Activated CD4-positive, alpha-beta T cell treated with anti-CD3 and anti-CD28 coated beads, Interleukin-2, Interleukin-6, amounts not matched to agents 100 ng/mL and 50 ng/mL, durations not matched to agents 16 hours and 8 hours (primary cell): ENCODE data around the gene RNPEP.
"Not testable (repeated sequence)": the region's sequence is repeated elsewhere in the genome, so short reads cannot be mapped to it uniquely, and the experiment has no call there.

Experiments
- DNase-seq: peaks from one replicate; pipeline ENCODE4 v3.0.0-alpha.2; 2020

RNPEP gene

DNA sequence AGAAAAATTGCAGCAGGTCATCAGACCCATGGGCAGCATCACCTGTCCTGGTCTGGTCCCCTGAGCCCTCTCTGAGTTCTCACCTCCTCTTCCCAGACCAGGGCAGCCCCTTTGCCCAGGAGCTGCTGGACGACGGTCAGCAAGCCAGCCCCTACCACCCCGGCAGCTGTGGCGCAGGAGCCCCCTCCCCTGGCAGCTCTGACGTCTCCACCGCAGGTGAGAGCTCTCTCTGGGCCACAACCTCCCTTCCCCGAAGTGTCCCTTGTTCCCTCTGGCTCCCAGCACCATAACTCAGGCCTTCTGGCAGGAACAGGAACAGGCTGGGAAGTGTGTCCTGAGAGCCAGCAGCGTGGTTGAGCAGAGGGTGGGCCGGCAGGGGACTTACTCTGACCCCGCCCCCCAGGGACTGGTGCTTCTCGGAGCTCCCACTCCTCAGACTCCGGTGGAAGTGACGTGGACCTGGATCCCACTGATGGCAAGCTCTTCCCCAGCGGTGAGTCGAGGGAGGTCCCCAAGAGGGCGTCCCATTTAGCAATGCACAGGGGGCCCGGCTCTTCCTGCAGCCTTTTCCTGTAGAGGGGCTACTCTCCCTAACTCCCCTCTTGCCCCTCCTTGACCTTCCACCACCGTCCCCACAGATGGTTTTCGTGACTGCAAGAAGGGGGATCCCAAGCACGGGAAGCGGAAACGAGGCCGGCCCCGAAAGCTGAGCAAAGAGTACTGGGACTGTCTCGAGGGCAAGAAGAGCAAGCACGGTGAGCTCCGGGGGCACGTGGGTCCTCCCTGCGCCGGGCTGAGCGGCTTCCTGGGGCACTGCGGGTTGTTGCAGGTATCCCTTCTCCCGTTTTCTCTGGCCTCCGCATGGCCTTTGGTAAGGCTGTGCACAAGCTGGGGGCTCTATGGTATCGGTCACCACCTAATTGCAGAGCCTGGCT is 30.4 kb downstream of the RNPEP start:
- DNase-seq = no peak

DNA sequence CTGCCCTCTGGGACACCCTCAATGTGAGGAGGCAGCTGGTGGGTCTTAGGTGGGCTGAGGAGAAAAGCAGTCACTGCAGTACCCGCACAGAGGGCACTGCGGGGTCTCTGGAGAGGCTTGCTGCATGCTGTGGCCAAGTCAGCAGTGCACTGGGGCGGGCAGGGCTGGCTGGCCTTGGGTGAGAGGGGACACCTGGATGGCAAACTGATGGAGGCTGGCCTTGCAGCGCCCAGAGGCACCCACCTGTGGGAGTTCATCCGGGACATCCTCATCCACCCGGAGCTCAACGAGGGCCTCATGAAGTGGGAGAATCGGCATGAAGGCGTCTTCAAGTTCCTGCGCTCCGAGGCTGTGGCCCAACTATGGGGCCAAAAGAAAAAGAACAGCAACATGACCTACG is 31.2 kb downstream of the RNPEP start:
- DNase-seq = no peak

DNA sequence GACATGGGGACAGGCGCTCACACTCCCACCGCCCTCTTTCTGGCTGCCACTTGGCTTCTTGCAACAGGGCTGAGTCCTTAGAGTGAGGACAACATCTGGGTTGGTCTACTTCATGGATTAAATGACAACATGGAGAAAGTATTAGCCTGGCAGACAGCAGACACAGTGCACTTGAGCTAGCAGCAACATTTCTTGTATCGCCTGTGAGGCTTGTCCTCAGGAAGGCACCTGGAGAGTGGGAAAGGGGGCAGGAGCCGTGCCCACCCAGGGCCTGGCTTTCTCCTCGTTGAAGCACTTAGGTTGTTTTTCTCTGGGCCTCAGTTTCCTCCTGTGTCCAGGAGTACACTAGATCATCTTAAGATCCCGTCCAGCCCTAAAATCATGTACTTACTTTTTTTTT is 31.6 kb downstream of the RNPEP start:
- DNase-seq = no peak

DNA sequence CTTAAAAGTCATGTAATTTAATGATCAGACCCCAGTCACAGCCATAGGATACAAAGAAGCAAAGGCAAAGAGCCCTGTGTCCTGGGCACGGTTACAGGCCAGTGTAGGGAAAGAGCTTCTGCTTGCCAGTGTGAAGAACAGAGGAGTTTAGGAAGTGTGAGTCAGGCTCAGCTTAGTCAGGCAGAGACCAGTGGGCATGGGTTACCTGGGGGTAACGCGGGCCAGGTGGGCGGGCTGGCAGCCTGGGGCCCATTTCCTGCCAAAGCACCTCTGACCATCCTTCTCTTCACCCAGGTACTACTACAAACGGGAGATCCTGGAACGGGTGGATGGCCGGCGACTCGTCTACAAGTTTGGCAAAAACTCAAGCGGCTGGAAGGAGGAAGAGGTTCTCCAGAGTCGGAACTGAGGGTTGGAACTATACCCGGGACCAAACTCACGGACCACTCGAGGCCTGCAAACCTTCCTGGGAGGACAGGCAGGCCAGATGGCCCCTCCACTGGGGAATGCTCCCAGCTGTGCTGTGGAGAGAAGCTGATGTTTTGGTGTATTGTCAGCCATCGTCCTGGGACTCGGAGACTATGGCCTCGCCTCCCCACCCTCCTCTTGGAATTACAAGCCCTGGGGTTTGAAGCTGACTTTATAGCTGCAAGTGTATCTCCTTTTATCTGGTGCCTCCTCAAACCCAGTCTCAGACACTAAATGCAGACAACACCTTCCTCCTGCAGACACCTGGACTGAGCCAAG is 32.6 kb downstream of the RNPEP start:
- DNase-seq = no peak

DNA sequence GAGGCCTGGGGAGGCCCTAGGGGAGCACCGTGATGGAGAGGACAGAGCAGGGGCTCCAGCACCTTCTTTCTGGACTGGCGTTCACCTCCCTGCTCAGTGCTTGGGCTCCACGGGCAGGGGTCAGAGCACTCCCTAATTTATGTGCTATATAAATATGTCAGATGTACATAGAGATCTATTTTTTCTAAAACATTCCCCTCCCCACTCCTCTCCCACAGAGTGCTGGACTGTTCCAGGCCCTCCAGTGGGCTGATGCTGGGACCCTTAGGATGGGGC is 33.2 kb downstream of the RNPEP start:
- DNase-seq = no peak

DNA sequence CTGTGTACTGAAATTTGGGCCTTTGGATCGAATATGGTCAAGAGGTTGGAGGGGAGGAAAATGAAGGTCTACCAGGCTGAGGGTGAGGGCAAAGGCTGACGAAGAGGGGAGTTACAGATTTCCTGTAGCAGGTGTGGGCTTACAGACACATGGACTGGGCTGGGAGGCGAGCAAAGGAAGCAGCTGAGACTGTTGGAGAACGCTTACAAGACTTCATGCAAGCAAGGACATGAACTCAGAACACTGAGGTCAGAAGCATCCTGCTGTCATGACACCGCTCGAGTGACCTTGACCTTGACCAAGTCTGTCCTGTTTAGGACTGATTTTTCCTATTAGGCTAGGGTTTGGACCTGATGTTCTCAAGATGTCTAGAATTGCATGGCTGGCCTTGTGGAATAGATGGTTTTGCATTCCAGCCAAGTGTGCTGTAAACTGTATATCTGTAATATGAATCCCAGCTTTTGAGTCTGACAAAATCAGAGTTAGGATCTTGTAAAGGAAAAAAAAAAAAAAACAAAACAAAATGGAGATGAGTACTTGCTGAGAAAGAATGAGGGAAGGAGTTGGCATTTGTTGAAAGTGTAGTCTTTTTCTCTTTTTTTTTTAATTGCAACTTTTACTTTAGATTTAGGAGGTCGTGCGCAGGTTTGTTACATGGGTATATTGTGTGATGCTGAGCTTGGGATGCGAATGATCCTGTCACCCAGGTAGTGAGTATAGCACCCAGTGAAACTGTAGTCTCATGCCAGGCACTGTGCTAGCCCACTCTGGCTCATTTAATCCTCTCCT is 33.8 kb downstream of the RNPEP start:
- no peak for DNase-seq

DNA sequence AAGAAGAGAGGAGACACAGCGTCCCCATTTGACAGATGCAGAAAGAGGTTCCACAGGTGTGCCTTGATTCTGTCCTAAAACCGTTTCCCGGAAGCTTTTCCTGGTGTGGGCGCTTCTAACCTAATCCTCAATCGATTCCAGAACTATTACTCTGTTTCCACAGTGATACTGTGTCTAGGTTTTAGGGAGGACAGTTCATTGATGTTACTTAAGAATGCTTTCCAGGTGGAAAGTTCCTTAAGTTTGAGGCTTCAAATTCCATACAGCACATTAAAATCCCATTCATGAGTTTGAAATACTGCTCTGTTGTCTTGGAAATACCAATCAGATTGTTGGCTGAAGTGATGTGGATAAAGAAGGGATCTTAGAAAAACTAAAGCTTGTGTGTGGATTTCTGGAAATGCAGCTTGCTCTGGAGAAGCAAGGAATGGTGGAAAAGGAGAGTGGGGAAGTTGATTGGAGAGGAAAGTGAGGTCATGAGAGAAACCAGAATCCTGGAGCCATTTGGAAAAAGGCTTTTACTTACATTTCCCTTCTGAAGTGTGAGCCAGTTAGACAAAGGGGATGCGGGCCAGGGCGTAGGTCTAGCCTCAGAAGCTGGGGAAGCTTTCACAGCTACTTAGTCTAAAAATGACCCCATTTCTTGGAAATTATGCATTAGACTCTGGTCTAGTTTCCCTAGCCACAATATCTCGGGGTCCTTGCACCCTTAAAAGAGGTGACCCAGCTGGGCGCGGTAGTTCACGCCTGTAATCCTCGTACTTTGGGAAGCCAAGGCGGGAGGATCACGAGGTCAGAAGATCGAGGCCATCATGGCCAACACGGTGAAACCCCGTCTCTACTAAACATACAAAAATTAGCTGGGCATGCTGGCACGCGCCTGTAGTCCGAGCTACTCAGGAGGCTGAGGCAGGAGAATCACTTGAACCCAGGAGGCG is 34.6 kb downstream of the RNPEP start:
- DNase-seq = no peak

DNA sequence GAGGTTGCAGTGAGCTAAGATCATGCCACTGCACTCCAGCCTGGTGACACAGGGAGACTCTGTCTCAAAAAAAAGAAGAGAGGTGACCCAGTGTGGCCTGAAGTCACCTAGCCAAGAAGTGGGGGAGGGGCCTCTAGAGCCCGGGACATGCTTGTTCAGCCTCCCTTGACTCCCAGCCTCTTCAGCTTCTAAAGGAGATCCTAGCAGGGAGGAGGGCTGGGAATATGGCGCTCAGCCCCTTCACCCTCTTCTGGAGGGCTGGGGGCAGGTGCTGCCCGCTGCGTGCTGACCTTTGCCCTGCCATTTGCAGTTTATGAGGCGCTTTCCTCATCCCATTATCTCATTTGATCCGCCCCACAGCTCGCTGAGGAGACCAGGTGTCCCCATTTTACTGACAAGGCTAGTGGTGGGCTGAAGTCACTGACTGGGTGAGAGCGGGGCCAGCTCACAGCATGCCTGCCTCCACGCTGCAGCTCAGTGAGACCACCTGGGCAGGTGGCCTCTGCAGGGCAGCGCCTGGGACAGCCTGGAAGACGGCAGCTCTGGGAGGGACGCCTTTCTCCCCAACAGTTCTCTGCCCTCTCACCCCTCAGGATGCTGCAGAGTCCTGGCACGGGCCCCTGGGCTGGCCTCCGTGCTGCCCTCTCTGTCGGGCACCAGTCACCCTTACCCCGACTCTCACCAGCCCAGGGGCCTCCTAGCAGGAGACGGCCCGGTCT is 35.5 kb downstream of the RNPEP start:
- no peak for DNase-seq

DNA sequence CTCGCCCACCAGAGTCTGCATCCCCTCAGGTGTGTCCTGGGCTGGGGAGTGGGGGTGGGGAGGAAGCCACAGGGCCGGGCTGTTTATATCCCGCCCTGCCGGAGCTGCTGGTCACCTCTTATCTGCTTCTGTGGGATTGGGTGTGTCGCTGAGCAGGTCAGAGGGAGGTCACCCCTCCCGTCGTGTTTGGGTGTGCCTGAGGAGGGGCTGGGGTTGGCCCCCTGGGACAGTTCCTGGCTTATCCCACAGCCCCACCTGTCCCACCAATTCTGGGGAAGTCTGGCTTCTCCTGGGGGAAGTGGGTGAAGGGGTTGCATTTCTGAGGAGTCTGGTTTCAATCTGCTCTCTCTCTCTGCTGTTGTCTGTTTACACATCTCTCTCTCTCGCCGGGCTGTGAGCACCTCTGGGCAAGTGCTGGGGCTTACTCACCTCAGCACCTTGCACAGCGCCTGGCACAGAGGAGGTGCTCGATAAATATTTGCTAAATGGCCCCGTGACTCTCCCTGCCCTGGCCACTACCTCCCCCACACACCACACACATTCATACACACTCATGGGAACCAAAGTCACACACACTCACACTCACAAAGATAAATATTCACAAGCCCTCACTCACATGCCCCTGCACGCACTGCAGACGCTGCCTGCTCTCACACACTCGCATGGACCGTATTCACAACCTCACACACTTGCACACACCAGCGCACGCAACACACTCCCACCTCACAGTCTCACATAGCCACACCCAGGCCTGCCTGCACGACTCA is 36.2 kb downstream of the RNPEP start:
- DNase-seq = no peak

DNA sequence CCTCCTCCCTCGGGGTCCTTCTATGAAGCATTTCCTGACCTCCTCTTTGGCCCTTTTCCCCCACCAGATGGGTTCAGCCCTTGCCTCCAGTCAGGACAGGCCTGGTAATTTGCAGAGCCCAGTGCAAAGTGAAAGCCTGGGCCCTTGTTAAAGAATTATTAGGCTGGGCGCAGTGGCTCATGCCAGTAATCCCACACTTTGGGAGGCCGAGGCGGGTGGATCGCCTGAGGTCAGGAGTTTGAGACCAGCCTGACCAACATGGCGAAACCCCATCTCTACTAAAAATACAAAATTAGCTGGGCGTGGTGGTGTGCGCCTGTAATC is 36.7 kb downstream of the RNPEP start:
- not testable (repeated sequence) for DNase-seq

DNA sequence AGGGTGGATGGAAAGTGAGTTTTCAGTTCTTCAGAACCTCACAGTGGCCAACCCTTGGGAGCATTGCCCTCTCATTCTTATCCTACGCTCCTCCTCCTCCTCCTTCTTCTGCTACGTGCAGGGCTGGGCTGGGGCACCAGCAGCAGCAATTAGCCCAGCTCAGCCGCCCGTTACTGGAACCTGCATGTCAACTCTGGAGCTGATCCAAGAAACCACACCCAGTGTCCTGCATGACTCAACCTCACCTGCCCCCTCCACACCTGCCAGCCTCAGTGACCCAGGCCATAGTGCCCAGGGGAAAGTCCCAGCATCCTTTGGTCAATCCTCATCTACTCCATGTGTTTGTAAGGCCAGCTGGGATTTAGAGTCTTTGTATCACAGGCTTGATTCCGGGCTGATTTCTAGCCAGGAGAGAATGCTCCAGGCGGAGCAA is 40.6 kb downstream of the RNPEP start:
- no peak for DNase-seq

DNA sequence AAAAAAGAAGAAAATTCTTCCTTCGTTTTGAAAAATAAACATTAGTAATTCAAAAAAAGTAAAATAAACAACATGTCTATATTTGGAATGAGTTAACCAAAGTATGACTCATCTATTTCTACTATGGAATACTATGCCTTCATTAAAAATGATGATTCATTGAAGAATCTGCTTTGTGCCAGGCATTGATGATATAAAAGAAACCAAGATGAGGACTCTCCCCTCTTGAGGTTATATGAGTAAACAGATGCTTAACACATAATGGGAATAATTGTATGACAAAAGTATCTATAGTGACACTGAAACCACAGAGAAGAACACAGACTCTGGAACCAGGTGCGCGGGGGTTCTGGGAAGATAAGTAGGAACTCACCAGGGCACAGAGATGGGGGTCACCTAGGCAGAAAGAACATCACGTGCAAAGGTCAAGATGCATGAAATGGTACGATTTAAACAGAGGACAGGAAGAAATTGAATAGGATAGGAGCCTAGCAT is 46.8 kb downstream of the RNPEP start:
- no peak for DNase-seq

DNA sequence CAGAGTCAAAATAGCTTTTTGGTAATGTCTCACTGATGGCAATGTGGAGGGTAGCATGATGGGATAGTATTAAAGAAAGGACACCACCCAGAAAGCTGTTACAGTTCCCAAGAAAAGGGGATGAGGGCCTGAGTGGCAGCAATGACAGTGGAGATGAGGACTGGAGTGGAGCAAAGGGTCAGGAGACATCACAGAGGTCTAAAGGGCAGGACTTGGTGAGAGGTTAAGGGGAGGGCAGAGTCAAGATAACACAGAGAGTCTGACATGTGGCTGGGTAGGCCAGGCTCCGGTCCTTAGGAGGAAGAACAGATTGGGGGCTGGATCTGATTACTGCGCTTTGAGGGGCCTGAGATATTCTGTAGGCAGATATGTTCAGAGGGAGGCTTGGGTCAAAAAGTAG is 47.3 kb downstream of the RNPEP start:
- DNase-seq = no peak

DNA sequence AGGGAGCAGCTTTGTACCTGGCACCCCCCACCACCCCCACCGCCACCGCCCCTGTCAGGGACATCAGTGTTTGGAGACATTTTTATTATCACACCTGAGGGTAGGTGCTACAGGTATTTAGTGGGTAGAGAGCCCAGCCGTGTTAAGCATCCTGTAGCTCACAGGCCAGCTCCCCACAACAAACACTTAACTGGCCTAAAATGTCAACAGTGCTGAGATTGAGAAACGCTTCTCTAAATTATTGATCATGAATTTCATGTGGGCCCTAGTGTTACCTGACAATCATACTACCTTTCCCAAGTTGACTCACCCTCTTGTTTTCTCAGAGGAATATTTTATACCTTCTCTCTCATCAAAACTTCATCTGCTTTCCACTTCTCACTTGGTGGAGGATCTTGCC is 49.3 kb downstream of the RNPEP start:
- no peak for DNase-seq

DNA sequence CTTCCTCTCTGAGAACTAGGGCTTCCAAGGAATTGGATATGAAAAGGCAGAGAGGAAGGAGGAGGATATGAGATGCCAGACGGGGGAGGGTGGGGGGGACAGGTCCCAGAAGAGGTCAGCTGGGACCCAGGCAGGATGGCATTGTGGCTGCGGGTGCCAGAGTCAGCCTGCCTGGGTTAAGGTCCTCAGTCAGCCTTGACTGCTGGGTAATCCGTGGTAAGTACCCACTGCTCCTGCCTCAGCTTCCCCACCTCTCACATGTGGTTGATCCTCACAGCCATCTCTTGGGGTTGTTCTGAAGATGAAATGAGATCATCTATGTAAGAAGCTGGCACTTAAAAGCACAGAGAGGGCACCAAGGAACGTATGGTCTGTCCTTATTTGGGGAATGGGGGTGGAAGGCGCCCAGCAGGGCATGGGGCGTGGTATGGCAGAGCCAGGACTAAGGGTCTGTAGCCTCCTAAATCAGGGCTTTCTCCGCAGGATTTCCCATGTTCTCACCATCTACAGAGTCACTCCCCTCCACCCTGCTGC is 51.8 kb downstream of the RNPEP start:
- no peak for DNase-seq

DNA sequence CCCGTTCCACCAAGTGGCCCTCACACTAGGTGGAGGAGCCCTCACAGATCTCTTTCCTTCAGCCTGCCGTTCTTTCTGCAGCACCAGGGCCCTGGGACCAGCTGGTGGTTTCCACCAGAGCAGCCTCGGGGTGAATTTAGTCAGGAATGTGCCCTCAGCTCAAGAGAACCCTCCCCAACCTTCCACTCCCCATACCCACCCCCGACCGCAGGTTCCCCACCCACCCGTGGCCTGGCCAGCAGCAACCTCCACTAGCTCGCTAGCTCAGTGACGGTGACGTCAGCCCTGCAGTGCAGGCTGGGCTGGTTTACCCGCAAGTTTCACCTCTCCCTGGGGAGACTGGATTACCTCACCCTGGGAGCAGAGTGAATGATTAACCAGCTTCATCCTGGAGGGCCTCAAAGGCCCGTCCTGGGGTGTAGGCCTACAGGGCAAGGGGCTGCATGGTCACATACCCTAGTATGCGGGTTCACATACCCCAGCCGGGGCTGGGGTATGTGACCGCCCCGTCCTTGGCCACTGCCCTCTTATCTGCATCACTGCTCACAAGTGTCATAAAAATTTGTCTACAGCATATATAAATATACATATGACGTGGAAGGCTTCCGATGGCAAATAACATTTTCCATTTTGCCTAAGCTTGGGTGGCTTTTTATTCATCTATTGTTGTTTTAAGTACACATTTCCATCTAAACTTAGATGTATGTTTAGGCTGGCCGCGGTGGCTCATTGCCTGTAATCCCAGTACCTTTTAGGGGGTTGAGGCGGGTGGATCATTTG is 52.4 kb downstream of the RNPEP start:
- DNase-seq = no peak

DNA sequence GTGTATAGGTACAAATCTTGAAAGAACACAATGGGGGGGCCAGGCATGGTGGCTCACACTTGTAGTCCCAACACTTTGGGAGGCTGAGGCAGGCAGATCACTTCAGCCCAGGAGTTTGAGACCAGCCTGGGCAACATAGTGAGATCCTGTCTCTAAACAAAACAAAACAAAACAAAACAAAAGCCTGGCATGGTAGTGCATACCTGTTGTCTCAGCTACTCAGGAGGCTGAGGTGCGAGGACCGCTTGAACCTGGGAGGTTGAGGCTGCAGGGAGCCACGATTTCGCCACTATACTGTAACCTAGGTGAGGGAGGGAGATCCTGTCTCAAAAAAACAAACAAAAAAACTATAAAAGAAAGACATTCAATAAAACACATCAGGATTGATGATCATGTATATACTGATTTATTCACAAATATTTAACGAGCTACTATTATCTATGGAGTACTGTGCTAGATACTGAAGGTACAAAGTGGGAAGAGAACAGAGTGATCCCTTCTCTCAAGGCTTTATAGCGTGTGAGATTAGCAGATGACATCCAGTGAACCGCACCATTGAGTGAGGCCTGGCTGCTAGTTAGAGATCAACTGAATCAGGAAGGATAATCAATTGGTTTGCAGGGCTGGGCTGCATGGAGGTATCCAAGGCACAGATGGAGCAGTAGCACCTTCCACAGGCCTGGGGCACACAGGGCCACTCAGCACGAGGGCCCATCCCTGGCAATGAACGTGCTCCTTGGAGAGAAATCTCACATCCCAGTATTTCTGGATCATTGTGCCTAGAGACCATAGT is 54.3 kb downstream of the RNPEP start:
- DNase-seq = no peak

DNA sequence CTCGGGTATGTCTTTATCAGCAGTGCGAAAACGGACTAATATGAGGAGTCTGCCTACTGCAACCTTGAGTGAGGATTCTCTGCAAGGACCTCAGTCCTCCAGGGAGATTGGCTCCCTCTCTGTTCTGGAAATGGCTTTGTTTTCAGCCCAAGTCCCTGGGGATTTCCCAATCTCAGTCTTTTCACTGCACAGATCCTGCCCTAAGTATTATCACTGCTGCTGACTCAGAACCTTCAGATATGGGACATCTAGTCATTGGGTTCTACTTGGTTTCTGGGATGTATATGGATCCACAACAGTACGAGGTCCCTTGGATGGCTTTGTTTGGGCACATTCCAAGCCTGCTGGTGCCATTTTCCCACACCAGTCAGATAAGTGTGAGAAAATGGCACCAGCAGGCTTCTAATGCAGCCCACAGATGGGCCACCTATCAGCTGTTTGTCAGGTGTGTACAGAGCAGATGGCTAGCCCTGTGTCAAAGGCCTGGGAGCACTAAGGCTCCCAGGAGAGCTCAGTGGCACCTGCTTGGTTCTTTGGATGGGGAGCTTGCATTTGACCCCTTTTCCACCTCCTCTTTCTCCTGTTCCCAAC is 55.4 kb downstream of the RNPEP start:
- DNase-seq = no peak
